Measurements from ENCODE around the gene ZNF594. TPM values are rescaled to one million over a fixed set of nuclear protein-coding genes. Genes with fewer than 3 reads are reported as not detected.

ZNF594 gene
- total RNA-seq, 1 experiment from 2014 or later, result 18.4 TPM

- H3K79me2 ChIP-seq (ENCODE audit: low read depth), result no peaks in the 10 kb centered on the region
- H4K20me1 ChIP-seq (ENCODE audit: insufficient read depth), result no peaks in the 10 kb centered on the region
- no peak overlapping the region for H3K4me3 ChIP-seq
- intact Hi-C loops (cut with micrococcal nuclease; ENCODE audit: unreplicated experiment), result no loop called here
- no TSS peak for BruUV-seq (replicated peaks)
- H3K27ac ChIP-seq, result no peak overlapping the region
- peaks cover 20% of the 10 kb centered on the region for H3K36me3 ChIP-seq (ENCODE audit: low read depth)
- H2AFZ ChIP-seq, result no peak overlapping the region
- H3K27me3 ChIP-seq (ENCODE audit: insufficient read depth, low read depth), result no peaks in the 10 kb centered on the region
- ChIA-PET CTCF (no interaction called here), POLR2A (ENCODE audit: unreplicated experiment) (no interaction called here)
- no peak for TF ChIP-seq EZH2 (IDR thresholded peaks at IDR 0.05; ENCODE audit: low read depth)
- no peak for TF ChIP-seq CTCF (conservative IDR thresholded peaks at IDR 0.05)
- H3K9me2 ChIP-seq (ENCODE audit: insufficient read depth), result no peaks in the 10 kb centered on the region
- peaks cover 38% of the 10 kb centered on the region for H3F3A ChIP-seq (ENCODE audit: insufficient read depth, low read depth)
- H3K4me2 ChIP-seq, result no peak overlapping the region
- H3K4me1 ChIP-seq (replicated peaks; ENCODE audit: insufficient read depth), result no peaks in the 10 kb centered on the region
- H3K9me3 ChIP-seq (ENCODE audit: insufficient read depth, low read depth), result peaks cover 76% of the 10 kb centered on the region
- DNase-seq, result no peak
Measured at GRCh38 chr17:5184288-5184687, 7.4 kb downstream of the ZNF594 start.

- H3K36me3 ChIP-seq (ENCODE audit: low read depth), result peaks cover 13% of the 10 kb centered on the region
- H3K79me2 ChIP-seq (ENCODE audit: low read depth), result no peaks in the 10 kb centered on the region
- TF ChIP-seq CTCF (conservative IDR thresholded peaks at IDR 0.05) (no peak), EZH2 (IDR thresholded peaks at IDR 0.05; ENCODE audit: low read depth) (no peak)
- H3F3A ChIP-seq (ENCODE audit: insufficient read depth, low read depth), result peaks cover 38% of the 10 kb centered on the region
- no peak for DNase-seq
- no TSS peak for BruUV-seq (replicated peaks)
- no peaks in the 10 kb centered on the region for H3K27me3 ChIP-seq (ENCODE audit: insufficient read depth, low read depth)
- CTCF ChIA-PET, result no interaction called here
- H3K9me3 ChIP-seq (ENCODE audit: insufficient read depth, low read depth), result peaks cover 76% of the 10 kb centered on the region
- no peaks in the 10 kb centered on the region for H4K20me1 ChIP-seq (ENCODE audit: insufficient read depth)
- no peak overlapping the region for H2AFZ ChIP-seq
- H3K4me1 ChIP-seq (replicated peaks; ENCODE audit: insufficient read depth), result no peaks in the 10 kb centered on the region
- H3K4me2 ChIP-seq, result no peak overlapping the region
- 0 out of 2 replicates have a peak overlapping the region, but pooled peaks have one; percentile 3 for H3K4me3 ChIP-seq
- POLR2A ChIA-PET (ENCODE audit: unreplicated experiment), result interaction anchor here (0.7 kb wide), 1 partner anchor 89 kb away, joined by 3 read pairs; no protein-coding TSS in a partner anchor
- no peak overlapping the region for H3K27ac ChIP-seq
- intact Hi-C loops (cut with micrococcal nuclease; ENCODE audit: unreplicated experiment), result no loop called here
- H3K9me2 ChIP-seq (ENCODE audit: insufficient read depth), result no peaks in the 10 kb centered on the region
Measured at GRCh38 chr17:5183410-5183793, 8.3 kb downstream of the ZNF594 start.

DNA sequence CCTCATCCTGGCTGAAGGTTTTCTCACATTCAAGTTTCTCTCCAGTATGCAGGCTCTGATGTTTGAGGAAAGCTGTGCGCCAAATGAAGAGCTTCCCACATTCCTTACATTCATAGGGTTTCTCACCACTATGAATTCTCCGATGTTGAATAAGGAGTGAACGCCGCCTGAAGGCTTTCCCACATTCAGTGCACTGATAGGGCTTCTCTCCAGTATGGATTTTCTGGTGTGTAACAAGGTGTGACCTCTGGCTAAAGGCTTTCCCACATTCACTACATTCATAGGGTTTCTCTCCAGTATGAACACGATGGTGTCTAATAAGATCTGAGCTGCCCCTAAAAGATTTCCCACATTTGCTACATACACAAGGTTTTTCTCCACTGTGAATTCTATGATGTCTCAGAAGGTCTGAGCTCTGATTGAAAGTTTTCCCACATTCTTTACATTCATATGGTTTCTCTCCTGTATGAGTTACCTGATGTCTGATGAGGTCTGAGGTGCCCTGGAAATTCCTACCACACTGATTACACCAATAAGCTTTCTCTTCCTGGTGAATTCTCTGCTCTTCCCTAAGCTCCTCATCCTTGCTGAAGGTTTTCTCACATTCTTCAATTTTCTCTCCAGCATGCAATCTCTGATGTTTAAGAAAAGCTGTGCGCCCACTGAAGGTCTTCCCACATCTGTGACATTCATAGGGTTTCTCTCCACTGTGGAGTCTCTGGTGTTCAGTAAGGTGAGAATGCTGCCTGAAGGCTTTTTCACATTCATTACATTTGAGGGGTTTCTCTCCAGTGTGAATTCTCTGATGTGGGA lies 8.9 kb downstream of the ZNF594 start:
- peaks cover 82% of the 10 kb centered on the region for H3K9me3 ChIP-seq (ENCODE audit: insufficient read depth, low read depth)
- H3K4me2 ChIP-seq, result no peak overlapping the region
- H3K4me3 ChIP-seq, result no peak overlapping the region
- no peak for DNase-seq
- no peaks in the 10 kb centered on the region for H3K9me2 ChIP-seq (ENCODE audit: insufficient read depth)
- peaks cover 38% of the 10 kb centered on the region for H3F3A ChIP-seq (ENCODE audit: insufficient read depth, low read depth)
- no TSS peak for BruUV-seq (replicated peaks)
- H2AFZ ChIP-seq, result no peak overlapping the region
- TF ChIP-seq CTCF (conservative IDR thresholded peaks at IDR 0.05) (no peak), EZH2 (IDR thresholded peaks at IDR 0.05; ENCODE audit: low read depth) (no peak)
- no peaks in the 10 kb centered on the region for H3K79me2 ChIP-seq (ENCODE audit: low read depth)
- H3K36me3 ChIP-seq (ENCODE audit: low read depth), result peaks cover 13% of the 10 kb centered on the region
- intact Hi-C loops (cut with micrococcal nuclease; ENCODE audit: unreplicated experiment), result no loop called here
- CTCF ChIA-PET, result no interaction called here
- H3K27ac ChIP-seq, result no peak overlapping the region
- POLR2A ChIA-PET (ENCODE audit: unreplicated experiment), result interaction anchor here (0.6 to 0.7 kb wide), 2 partner anchors 88 to 346 kb away, joined by 3 read pairs; no protein-coding TSS in a partner anchor
- no peaks in the 10 kb centered on the region for H3K27me3 ChIP-seq (ENCODE audit: insufficient read depth, low read depth)
- no peaks in the 10 kb centered on the region for H3K4me1 ChIP-seq (replicated peaks; ENCODE audit: insufficient read depth)
- H4K20me1 ChIP-seq (ENCODE audit: insufficient read depth), result no peaks in the 10 kb centered on the region

Data from PC-9 (cell line).